ENCODE data around the gene RNF150.

DNA sequence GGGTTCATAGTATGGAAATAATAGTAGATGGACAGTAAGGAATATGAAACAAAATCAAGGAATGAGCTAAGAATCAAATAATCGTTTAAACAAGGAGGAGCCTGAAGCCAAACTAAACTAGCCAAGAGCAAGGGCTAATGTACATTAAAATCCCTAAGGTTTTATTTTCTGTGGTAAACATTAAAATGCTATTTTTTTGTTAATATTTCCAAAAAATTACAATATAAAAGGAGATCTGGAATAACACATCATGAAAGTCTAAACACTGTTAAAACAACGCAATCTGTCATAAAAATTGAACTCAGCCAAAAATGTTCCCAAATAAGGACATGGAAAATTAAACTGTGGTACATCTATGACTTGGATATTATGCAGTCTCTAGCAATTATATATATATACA lies 188.2 kb downstream of the RNF150 start:
- no peak for TF ChIP-seq POLR2AphosphoS5 (IDR thresholded peaks at IDR 0.05)
- TF ChIP-seq CTCF (IDR thresholded peaks at IDR 0.05): no peak
- TF ChIP-seq POLR2A (IDR thresholded peaks at IDR 0.05): no peak

All from stomach (tissue), 4 donors.